ENCODE data around the gene PMEPA1.

GRCh38 chr20:57749131-57749690, 39.4 kb upstream of the PMEPA1 start:
- TF ChIP-seq CTCF (IDR thresholded peaks at IDR 0.05; ENCODE audit: low read depth, low read length) (no peak), EZH2phosphoT487 (IDR thresholded peaks at IDR 0.05; ENCODE audit: low read depth) (no peak)

Measured in OCI-LY3 (cell line).